ENCODE results near the gene RMDN2.
"Not testable (repeated sequence)": the region's sequence is repeated elsewhere in the genome, so short reads cannot be mapped to it uniquely, and the experiment has no call there.

The RMDN2 gene

GRCh38 chr2:37934591-37935513, 9.8 kb downstream of the RMDN2 start:
- Histone ChIP-seq H3K4me3 (ENCODE audit: low read length) (peak overlapping the region; percentile 17; the same call in 1 of the 2 replicates), H3K9me2 (replicated peaks; ENCODE audit: insufficient read depth, low read length) (no peaks in the 10 kb centered on the region), H3K27ac (ENCODE audit: low read length) (no peak overlapping the region), H3K36me3 (replicated peaks; ENCODE audit: insufficient read depth, low read length) (no peaks in the 10 kb centered on the region), H3K27me3 (replicated peaks; ENCODE audit: insufficient read depth, low read length) (peaks cover 7% of the 10 kb centered on the region), H3K9ac (ENCODE audit: low read length) (no peak overlapping the region), H3K4me2 (ENCODE audit: low read depth, low read length) (peak overlapping the region; percentile 69), H2AFZ (ENCODE audit: low read length) (no peak overlapping the region), H3K4me1 (ENCODE audit: low read length) (peaks cover 15% of the 10 kb centered on the region), H3K79me2 (ENCODE audit: low read length) (no peaks in the 10 kb centered on the region), H3F3A (ENCODE audit: insufficient read depth, low read length) (peaks cover 11% of the 10 kb centered on the region; the same call in 1 of the 2 replicates), H3K9me3 (replicated peaks; ENCODE audit: insufficient read depth, low read length) (no peaks in the 10 kb centered on the region), H4K20me1 (ENCODE audit: insufficient read depth, low read length) (no peaks in the 10 kb centered on the region)
- DNase-seq = peak; percentile 72
- TF ChIP-seq EZH2 (optimal IDR thresholded peaks at IDR 0.05; ENCODE audit: low read depth, low read length) (no peak), EZH2phosphoT487 (IDR thresholded peaks at IDR 0.05; ENCODE audit: low read length) (no peak), CTCF (IDR thresholded peaks at IDR 0.05; ENCODE audit: low read length) (no peak)

DNA sequence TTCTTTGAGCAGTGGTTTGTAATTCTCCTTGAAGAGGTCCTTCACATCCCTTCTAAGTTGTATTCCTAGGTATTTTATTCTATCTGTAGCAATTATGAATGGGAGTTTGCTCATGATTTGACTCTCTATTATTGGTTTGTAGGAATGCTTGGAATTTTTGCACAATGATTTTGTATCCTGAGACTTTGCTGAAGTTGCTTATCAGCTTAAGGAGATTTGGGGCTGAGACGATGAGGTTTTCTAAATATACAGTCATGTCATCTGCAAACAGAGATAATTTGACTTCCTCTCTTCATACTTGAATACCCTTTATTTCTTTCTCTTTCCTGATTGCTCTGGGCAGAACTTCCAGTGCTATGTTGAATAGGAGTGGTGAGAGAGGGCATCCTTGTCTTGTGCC, 12.5 kb downstream of the RMDN2 start:
- peaks cover 11% of the 10 kb centered on the region; the same call in 1 of the 2 replicates for H3F3A ChIP-seq (ENCODE audit: insufficient read depth, low read length)
- H2AFZ ChIP-seq (ENCODE audit: low read length); H3K4me3 ChIP-seq (ENCODE audit: low read length); H3K9me3 ChIP-seq (replicated peaks; ENCODE audit: insufficient read depth, low read length); H3K9ac ChIP-seq (ENCODE audit: low read length); H3K4me2 ChIP-seq (ENCODE audit: low read depth, low read length); H3K27ac ChIP-seq (ENCODE audit: low read length); H3K27me3 ChIP-seq (replicated peaks; ENCODE audit: insufficient read depth, low read length); DNase-seq; H3K79me2 ChIP-seq (ENCODE audit: low read length); H3K36me3 ChIP-seq (replicated peaks; ENCODE audit: insufficient read depth, low read length); H4K20me1 ChIP-seq (ENCODE audit: insufficient read depth, low read length); H3K9me2 ChIP-seq (replicated peaks; ENCODE audit: insufficient read depth, low read length): not testable (repeated sequence)
- H3K4me1 ChIP-seq (ENCODE audit: low read length) = peaks cover 15% of the 10 kb centered on the region

DNA sequence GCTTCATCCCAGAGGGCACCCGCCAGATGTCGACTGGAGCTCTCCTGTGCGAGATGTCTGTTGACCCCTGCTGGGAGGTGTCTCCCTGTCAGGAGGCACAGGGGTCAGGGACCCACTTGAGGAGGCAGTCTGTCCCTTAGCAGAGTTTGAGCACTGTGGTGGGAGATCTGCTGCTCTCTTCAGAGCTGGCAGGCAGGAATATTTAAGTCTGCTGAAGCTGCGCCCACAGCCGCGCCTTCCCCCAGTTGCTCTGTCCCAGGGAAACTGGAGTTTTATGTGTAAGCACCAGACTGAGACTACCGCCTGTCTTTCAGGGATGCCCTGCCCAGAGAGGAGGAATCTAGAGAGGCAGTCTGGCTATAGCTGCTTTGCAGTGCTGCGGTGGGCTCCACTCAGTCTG, 16.2 kb downstream of the RMDN2 start:
- not testable (repeated sequence) for H3K36me3 ChIP-seq (replicated peaks; ENCODE audit: insufficient read depth, low read length); H3K9me2 ChIP-seq (replicated peaks; ENCODE audit: insufficient read depth, low read length)

GRCh38 chr2:37944268-37944667, 19.2 kb downstream of the RMDN2 start:
- TF ChIP-seq EZH2phosphoT487 (IDR thresholded peaks at IDR 0.05; ENCODE audit: low read length) (no peak), EZH2 (optimal IDR thresholded peaks at IDR 0.05; ENCODE audit: low read depth, low read length) (no peak), CTCF (IDR thresholded peaks at IDR 0.05; ENCODE audit: low read length) (no peak)
- Histone ChIP-seq H3K4me1 (ENCODE audit: low read length) (no peaks in the 10 kb centered on the region), H3K9me2 (replicated peaks; ENCODE audit: insufficient read depth, low read length) (no peaks in the 10 kb centered on the region), H3K4me2 (ENCODE audit: low read depth, low read length) (no peak overlapping the region), H3K4me3 (ENCODE audit: low read length) (no peak overlapping the region), H3K27me3 (replicated peaks; ENCODE audit: insufficient read depth, low read length) (no peaks in the 10 kb centered on the region), H3K9me3 (replicated peaks; ENCODE audit: insufficient read depth, low read length) (no peaks in the 10 kb centered on the region), H3K27ac (ENCODE audit: low read length) (no peak overlapping the region), H3K36me3 (replicated peaks; ENCODE audit: insufficient read depth, low read length) (no peaks in the 10 kb centered on the region), H4K20me1 (ENCODE audit: insufficient read depth, low read length) (no peaks in the 10 kb centered on the region), H2AFZ (ENCODE audit: low read length) (no peak overlapping the region), H3F3A (ENCODE audit: insufficient read depth, low read length) (no peaks in the 10 kb centered on the region), H3K9ac (ENCODE audit: low read length) (no peak overlapping the region), H3K79me2 (ENCODE audit: low read length) (no peaks in the 10 kb centered on the region)
- no peak for DNase-seq

More for the DNA sequence above, 16.2 kb downstream of the RMDN2 start:
- H3K4me2 ChIP-seq (ENCODE audit: low read depth, low read length); H2AFZ ChIP-seq (ENCODE audit: low read length); H3K27ac ChIP-seq (ENCODE audit: low read length); H3K9ac ChIP-seq (ENCODE audit: low read length); DNase-seq; H3K27me3 ChIP-seq (replicated peaks; ENCODE audit: insufficient read depth, low read length); H3K9me3 ChIP-seq (replicated peaks; ENCODE audit: insufficient read depth, low read length); H3K79me2 ChIP-seq (ENCODE audit: low read length); H3K4me3 ChIP-seq (ENCODE audit: low read length); H4K20me1 ChIP-seq (ENCODE audit: insufficient read depth, low read length); H3K4me1 ChIP-seq (ENCODE audit: low read length); H3F3A ChIP-seq (ENCODE audit: insufficient read depth, low read length): not testable (repeated sequence)
